ENCODE data around the gene KIAA0232. TPM values are rescaled to one million over a fixed set of nuclear protein-coding genes. Genes with fewer than 3 reads are reported as not detected.

KIAA0232 gene
- total RNA-seq, 1 donor from 2014 or later = 20.9 TPM

- H3K4me3 ChIP-seq (ENCODE audit: low read depth, low read length) = no peak overlapping the region
- no peak for DNase-seq (ENCODE audit: low read depth)
- TF ChIP-seq, protein P1, sequence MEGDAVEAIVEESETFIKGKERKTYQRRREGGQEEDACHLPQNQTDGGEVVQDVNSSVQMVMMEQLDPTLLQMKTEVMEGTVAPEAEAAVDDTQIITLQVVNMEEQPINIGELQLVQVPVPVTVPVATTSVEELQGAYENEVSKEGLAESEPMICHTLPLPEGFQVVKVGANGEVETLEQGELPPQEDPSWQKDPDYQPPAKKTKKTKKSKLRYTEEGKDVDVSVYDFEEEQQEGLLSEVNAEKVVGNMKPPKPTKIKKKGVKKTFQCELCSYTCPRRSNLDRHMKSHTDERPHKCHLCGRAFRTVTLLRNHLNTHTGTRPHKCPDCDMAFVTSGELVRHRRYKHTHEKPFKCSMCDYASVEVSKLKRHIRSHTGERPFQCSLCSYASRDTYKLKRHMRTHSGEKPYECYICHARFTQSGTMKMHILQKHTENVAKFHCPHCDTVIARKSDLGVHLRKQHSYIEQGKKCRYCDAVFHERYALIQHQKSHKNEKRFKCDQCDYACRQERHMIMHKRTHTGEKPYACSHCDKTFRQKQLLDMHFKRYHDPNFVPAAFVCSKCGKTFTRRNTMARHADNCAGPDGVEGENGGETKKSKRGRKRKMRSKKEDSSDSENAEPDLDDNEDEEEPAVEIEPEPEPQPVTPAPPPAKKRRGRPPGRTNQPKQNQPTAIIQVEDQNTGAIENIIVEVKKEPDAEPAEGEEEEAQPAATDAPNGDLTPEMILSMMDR (conservative IDR thresholded peaks at IDR 0.05; ENCODE audit: low read depth, low read length) = no peak
Observed at GRCh38 chr4:6770581-6771228, 11.8 kb upstream of the KIAA0232 start.

GRCh38 chr4:6771229-6771671 is 11.3 kb upstream of the KIAA0232 start:
- H3K4me3 ChIP-seq (ENCODE audit: low read depth, low read length) = no peak overlapping the region
- TF ChIP-seq, protein P1 (conservative IDR thresholded peaks at IDR 0.05; ENCODE audit: low read depth, low read length) = no peak
- no peak for DNase-seq (ENCODE audit: low read depth)

GRCh38 chr4:6772223-6772928 is 10.2 kb upstream of the KIAA0232 start:
- no peak overlapping the region for H3K4me3 ChIP-seq (ENCODE audit: low read depth, low read length)
- no peak for DNase-seq (ENCODE audit: low read depth)
- TF ChIP-seq, protein P1 (conservative IDR thresholded peaks at IDR 0.05; ENCODE audit: low read depth, low read length) = no peak

GRCh38 chr4:6773106-6773505 is 9.4 kb upstream of the KIAA0232 start:
- H3K4me3 ChIP-seq (ENCODE audit: low read depth, low read length) = no peak overlapping the region
- no peak for DNase-seq (ENCODE audit: low read depth)
- TF ChIP-seq, protein P1 (conservative IDR thresholded peaks at IDR 0.05; ENCODE audit: low read depth, low read length) = no peak

GRCh38 chr4:6773616-6774540 is 8.6 kb upstream of the KIAA0232 start:
- TF ChIP-seq, protein P1 (conservative IDR thresholded peaks at IDR 0.05; ENCODE audit: low read depth, low read length) = no peak
- no peak for DNase-seq (ENCODE audit: low read depth)
- no peak overlapping the region for H3K4me3 ChIP-seq (ENCODE audit: low read depth, low read length)

GRCh38 chr4:6775746-6776145 is 6.8 kb upstream of the KIAA0232 start:
- TF ChIP-seq, protein P1 (conservative IDR thresholded peaks at IDR 0.05; ENCODE audit: low read depth, low read length) = no peak
- DNase-seq (ENCODE audit: low read depth) = no peak
- no peak overlapping the region for H3K4me3 ChIP-seq (ENCODE audit: low read depth, low read length)
